Measurements from ENCODE around the gene SLAMF9. TPM values are rescaled to one million over a fixed set of nuclear protein-coding genes. Genes with fewer than 3 reads are reported as not detected.

Gene SLAMF9
- total RNA-seq, 1 experiment from 2014 or later = not detected

DNA sequence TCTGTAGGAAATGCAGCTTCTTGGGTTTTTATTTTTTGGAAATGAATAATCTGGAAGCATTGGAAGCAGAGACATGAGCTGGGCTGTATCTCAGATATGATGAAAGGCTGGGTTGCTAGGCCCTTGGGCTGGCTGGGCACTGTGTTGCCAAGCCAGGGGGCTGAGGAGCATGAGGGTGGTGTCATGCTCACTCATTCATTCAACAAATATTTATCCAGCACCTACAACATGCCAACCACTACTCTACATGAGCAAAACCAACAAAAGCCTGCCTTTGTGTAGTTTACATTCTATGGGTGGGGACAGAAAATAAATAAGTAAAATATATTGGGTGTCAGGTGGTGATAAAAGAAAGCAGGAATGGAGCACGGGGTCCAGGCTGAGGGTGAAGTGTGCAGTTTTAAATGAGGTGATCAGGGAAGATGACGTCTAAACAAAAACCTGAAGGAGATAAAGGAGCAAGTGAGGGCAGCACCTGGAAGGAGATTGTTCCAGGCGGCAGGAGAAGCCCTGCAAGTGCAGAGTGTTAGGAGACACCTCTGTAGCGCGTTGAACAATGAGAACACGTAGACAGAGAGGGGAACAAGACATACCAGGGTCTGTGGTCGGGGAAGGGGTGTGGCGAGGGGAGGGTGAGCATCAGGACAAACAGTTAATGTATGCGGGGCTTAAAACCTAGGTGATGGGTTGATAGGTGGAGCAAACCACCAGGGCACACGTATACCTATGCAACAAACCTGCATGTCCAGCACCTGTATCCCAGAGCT, 39.6 kb downstream of the SLAMF9 start:
- H3K9me3 ChIP-seq (ENCODE audit: control insufficient read depth, insufficient read depth, low read depth, low read length) = no peaks in the 10 kb centered on the region
- H3K36me3 ChIP-seq (ENCODE audit: control insufficient read depth, insufficient read depth, low read length) = 0 out of 2 replicates have a peak, but pooled peaks cover 2% of the 10 kb centered on the region
- DNase-seq (ENCODE audit: low read depth, low spot score) (no peak), ATAC-seq (no peak)
- in situ Hi-C loops (cut with HindIII; ENCODE audit: low pct_unique_long_range_greater_than_20kb, low sequenced_read_pairs) = no loop called here
- BruUV-seq (replicated peaks) = no TSS peak
- no peak overlapping the region for H3K4me3 ChIP-seq (ENCODE audit: low read depth in 2 of 2, low read length in 2 of 2)
- intact Hi-C loops (cut with micrococcal nuclease; ENCODE audit: unreplicated experiment) = no loop called here
- peak overlapping the region; percentile 55 for H3K27ac ChIP-seq (ENCODE audit: low read length)
- H3K27me3 ChIP-seq (ENCODE audit: control insufficient read depth, insufficient read depth, low read length) = no peaks in the 10 kb centered on the region
- ChIA-PET POLR2A (interaction anchor here (0.6 to 0.7 kb wide), 2 partner anchors 39 to 1928 kb away, joined by 3 to 4 read pairs; no protein-coding TSS in a partner anchor), CTCF (no interaction called here)
- TF ChIP-seq, protein P1, sequence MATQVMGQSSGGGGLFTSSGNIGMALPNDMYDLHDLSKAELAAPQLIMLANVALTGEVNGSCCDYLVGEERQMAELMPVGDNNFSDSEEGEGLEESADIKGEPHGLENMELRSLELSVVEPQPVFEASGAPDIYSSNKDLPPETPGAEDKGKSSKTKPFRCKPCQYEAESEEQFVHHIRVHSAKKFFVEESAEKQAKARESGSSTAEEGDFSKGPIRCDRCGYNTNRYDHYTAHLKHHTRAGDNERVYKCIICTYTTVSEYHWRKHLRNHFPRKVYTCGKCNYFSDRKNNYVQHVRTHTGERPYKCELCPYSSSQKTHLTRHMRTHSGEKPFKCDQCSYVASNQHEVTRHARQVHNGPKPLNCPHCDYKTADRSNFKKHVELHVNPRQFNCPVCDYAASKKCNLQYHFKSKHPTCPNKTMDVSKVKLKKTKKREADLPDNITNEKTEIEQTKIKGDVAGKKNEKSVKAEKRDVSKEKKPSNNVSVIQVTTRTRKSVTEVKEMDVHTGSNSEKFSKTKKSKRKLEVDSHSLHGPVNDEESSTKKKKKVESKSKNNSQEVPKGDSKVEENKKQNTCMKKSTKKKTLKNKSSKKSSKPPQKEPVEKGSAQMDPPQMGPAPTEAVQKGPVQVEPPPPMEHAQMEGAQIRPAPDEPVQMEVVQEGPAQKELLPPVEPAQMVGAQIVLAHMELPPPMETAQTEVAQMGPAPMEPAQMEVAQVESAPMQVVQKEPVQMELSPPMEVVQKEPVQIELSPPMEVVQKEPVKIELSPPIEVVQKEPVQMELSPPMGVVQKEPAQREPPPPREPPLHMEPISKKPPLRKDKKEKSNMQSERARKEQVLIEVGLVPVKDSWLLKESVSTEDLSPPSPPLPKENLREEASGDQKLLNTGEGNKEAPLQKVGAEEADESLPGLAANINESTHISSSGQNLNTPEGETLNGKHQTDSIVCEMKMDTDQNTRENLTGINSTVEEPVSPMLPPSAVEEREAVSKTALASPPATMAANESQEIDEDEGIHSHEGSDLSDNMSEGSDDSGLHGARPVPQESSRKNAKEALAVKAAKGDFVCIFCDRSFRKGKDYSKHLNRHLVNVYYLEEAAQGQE (IDR thresholded peaks at IDR 0.05; ENCODE audit: insufficient read depth in 1 of 2, low read depth in 2 of 2, low read length in 1 of 2) = no peak
- TF ChIP-seq SIN3A (IDR thresholded peaks at IDR 0.05; ENCODE audit: borderline replicate concordance, insufficient read depth, low read depth, low read length) = no peak
- no peak for TF ChIP-seq TCF7L2 (IDR thresholded peaks at IDR 0.05; ENCODE audit: low read depth, low read length)
- TF ChIP-seq POLR2AphosphoS5 (IDR thresholded peaks at IDR 0.05; ENCODE audit: low read depth, low read length) = no peak
- TF ChIP-seq, protein P2, sequence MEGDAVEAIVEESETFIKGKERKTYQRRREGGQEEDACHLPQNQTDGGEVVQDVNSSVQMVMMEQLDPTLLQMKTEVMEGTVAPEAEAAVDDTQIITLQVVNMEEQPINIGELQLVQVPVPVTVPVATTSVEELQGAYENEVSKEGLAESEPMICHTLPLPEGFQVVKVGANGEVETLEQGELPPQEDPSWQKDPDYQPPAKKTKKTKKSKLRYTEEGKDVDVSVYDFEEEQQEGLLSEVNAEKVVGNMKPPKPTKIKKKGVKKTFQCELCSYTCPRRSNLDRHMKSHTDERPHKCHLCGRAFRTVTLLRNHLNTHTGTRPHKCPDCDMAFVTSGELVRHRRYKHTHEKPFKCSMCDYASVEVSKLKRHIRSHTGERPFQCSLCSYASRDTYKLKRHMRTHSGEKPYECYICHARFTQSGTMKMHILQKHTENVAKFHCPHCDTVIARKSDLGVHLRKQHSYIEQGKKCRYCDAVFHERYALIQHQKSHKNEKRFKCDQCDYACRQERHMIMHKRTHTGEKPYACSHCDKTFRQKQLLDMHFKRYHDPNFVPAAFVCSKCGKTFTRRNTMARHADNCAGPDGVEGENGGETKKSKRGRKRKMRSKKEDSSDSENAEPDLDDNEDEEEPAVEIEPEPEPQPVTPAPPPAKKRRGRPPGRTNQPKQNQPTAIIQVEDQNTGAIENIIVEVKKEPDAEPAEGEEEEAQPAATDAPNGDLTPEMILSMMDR (IDR thresholded peaks at IDR 0.05) = no peak
- H3K4me1 ChIP-seq (ENCODE audit: control insufficient read depth, insufficient read depth, low read length) = peaks cover 59% of the 10 kb centered on the region

DNA sequence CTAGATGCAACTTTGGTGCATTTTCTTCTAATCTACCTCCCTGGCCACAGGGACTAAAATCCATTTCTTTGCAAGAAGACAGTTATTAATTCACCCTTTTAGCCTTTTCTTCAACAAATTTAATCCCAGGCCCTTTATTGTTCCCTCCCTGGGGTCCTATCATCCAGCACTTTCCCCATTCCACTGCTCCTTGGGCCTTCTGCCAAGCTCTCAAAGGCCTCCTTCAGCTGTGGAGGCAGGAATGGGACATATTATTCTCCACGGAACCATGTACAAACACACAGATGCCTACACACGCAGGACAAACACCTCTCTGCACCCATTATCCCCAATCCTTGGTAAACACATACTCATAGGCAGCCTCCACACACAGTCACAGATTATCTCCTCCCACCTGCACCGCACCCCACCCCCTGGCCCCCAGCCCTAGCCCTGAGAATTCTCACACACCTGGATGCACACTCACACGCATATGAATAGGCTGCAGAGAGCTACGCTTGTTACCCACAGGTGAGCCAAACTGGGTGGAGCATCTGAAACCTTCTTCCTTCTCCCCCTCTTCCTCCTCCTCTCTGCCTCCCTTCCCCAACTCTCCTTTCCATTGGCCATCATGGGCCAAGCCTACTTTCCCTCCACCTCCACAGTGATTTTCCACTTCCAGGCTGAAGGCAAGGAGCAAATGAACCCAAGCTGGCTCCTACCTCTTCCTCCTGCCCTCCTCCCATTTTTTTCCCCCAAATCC, 40.4 kb downstream of the SLAMF9 start:
- in situ Hi-C loops (cut with HindIII; ENCODE audit: low pct_unique_long_range_greater_than_20kb, low sequenced_read_pairs) (no loop called here), intact Hi-C loops (cut with micrococcal nuclease; ENCODE audit: unreplicated experiment) (no loop called here)
- CTCF ChIA-PET = no interaction called here
- peaks cover 51% of the 10 kb centered on the region for H3K4me1 ChIP-seq (ENCODE audit: control insufficient read depth, insufficient read depth, low read length)
- DNase-seq (ENCODE audit: low read depth, low spot score) (no peak), ATAC-seq (no peak)
- TF ChIP-seq SIN3A (IDR thresholded peaks at IDR 0.05; ENCODE audit: borderline replicate concordance, insufficient read depth, low read depth, low read length) = no peak
- TF ChIP-seq, protein P1 (IDR thresholded peaks at IDR 0.05; ENCODE audit: insufficient read depth in 1 of 2, low read depth in 2 of 2, low read length in 1 of 2) = no peak
- TF ChIP-seq POLR2AphosphoS5 (IDR thresholded peaks at IDR 0.05; ENCODE audit: low read depth, low read length) = no peak
- TF ChIP-seq, protein P2 (IDR thresholded peaks at IDR 0.05) = no peak
- no peak for TF ChIP-seq TCF7L2 (IDR thresholded peaks at IDR 0.05; ENCODE audit: low read depth, low read length)
- H3K27me3 ChIP-seq (ENCODE audit: control insufficient read depth, insufficient read depth, low read length) = no peaks in the 10 kb centered on the region
- H3K27ac ChIP-seq (ENCODE audit: low read length) = peak overlapping the region; percentile 55
- no peaks in the 10 kb centered on the region for H3K36me3 ChIP-seq (ENCODE audit: control insufficient read depth, insufficient read depth, low read length)
- BruUV-seq (replicated peaks) = no TSS peak
- POLR2A ChIA-PET = no interaction called here
- no peak overlapping the region for H3K4me3 ChIP-seq (ENCODE audit: low read depth in 2 of 2, low read length in 2 of 2)
- H3K9me3 ChIP-seq (ENCODE audit: control insufficient read depth, insufficient read depth, low read depth, low read length) = no peaks in the 10 kb centered on the region
